SKM-1 (cell line): ENCODE data around the gene PAXIP1.

Experiments
- DNase-seq: peaks from one replicate; lab custom pipeline; 2025; ENCODE audit not compliant: unreplicated experiment; lab: John Stamatoyannopoulos, UW

The PAXIP1 gene

DNA sequence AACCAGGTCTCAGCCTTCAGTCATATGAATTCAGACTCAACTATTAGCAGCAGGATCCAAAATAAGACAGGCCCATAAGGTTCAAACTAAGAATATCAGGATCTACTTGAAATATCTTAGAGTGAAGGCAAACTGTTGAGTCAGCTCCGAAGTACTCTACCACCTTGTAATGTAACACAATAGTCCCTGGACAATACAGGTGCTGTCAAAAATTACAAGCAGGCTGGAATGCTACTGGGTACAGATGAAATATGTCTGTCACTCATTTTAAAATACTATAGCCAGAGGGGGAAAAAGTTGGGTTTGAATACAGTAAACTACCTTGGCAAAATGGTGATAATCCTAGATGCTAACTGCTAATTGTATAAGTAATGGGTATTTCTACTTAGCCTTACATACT, 6.8 kb downstream of the PAXIP1 start:
- no peak for DNase-seq

DNA sequence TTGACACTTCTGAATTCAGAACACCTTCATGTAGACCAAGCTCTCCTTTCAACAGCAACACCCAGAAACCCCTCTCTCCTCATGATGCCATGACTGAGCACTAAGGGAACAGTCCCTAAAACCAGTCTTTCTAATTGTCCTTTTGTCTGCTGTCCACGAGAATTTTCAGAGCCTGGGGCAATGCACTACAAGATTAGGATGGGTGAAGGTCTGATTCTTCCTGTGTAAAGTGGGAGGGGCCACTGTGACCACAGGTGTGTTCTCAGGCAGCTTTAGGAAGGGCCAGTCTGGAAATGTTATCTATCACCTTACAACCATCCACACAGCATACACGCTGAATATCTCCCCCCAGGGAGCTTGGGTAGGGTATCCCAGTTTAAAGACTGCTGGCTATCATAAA, 7.9 kb downstream of the PAXIP1 start:
- no peak for DNase-seq

DNA sequence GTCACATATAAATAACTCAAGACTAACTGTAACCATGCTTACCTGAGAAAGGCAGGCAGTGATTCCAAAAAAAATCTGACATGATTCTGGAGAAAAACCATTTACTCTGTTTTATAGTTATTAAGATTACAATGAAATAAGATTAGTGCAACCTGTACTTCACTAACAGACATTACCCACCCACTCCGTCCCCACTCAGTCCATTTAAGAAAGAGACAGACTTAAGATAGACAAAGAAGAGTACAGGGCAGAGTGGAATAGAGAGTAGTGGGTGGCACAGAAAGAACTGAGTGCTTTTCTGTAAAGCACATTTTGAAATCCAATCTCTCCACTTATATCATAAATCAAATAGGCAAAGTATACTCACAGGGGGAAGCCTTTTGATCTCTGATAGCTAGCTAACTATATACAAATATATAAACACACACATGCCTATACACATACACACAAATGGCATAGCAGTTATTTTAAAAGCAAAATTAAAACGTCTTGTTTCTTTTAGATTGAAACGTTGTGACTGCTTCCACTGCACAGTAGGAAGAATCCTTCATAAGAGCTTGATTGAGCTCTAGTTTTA, 11.9 kb downstream of the PAXIP1 start:
- DNase-seq, result no peak

DNA sequence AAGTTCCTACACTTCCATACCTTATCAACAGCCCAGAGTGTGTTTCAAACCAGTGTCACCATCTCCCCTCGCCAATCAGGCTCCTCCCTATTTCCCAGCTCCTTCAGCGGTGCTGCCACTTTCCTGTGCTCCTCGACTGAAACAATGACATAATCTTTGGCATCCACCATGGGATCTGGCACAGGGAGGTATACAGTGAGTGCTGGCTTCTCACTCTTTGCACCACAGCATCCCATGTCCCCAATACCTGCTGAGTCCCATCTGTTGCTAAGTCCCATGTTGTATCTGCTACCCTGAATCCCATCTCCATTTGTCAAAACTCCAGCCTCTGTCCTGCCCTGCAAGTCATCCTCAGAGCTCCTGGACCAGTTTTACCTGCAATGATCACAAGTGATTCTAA, 15.4 kb downstream of the PAXIP1 start:
- no peak for DNase-seq

DNA sequence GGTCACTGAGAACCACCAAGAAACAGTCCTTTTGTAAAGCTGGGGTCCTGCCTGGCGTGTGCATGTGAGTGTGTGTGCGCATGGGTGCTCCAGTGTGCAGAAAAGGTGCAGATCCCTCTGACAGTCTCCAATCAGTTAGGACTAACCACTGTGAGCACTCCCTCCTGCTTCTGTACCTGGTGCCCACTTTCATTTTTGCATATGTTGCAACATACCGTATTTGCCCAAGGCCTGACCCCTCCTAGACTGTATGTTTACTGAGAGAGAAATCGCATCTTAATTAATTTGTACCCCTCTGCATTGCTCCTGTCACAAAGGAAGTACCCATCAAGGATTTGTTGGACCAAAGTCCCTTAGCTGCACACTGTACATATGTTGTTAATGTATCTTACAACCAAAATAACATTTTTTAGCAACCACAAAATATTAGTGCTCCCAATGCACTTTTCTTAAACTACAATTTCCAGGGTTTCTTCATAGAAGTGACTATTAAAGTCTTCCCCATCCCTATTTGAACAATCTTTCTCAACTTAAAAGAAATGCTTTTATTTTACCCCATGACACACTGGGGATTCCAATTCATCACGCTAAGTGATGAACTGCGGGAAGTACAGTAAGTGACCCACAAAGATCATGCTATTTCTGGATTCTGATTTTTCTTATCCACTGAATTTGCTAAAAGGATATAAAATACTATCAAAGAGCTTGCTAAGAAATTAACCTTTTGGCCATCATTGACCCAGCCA, 16.6 kb downstream of the PAXIP1 start:
- DNase-seq, result no peak

DNA sequence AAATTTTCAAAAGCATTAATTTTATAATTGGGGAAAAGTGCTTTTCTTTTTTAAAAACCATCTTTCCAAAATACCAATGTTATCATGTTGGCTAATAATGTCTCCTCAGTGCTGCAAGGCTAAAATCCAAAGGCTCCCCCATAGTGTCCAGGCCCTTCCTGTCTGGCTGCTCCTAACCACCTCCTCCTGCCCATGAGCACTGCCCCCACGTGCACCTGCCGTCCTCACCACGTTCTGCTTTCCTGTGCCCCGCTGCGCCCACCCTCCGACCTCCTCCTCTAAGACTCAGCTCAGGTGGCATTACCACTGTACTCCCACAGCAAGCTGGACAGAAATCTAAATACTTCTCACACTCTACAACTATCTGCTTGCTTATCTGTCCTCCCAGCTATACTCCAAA, 17.7 kb downstream of the PAXIP1 start:
- DNase-seq, result no peak

DNA sequence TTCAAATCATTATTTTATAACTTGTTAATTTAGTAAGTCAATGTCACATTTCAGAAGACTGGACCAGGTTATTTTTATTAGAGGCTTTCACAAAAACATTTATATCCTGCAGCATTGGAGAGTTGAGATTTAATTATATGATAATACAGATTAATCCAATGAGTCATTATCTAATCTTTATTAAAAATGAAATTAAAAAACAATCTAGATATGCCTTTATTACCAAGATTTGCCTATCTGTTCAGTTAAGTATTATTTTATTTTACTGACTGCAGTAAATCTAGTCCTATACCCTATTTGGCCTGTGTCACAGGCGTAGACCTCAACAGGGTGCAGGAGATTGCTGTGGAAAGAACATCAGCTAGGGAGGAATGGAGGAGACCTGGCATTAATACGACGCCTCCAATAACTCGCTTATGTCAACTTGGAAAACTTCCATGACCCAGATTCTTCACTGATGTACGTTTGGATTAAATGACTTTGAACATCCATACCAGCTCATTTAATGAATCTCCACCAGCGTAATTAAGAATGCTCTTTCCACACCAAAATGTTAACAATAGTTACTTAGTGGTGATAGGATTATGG, 18.2 kb downstream of the PAXIP1 start:
- no peak for DNase-seq

DNA sequence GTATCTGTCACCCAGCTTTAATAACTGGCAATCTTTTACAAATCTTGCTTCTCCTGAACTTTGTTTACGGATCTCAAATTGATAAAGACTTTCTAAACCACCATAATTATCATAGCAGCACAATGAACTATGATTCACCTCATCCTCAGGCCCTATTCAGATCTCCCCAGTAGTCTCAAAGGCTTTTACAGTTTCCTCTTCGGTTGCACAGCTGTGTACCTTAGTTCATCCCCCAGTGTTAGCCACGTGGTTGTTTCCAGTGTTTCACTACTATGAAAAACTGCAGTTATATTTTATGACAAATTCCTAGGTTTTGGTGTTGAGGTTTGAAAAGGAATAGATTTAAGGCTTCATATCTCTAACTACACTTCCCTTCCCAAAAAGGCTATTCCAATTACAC, 24.9 kb downstream of the PAXIP1 start:
- no peak for DNase-seq

DNA sequence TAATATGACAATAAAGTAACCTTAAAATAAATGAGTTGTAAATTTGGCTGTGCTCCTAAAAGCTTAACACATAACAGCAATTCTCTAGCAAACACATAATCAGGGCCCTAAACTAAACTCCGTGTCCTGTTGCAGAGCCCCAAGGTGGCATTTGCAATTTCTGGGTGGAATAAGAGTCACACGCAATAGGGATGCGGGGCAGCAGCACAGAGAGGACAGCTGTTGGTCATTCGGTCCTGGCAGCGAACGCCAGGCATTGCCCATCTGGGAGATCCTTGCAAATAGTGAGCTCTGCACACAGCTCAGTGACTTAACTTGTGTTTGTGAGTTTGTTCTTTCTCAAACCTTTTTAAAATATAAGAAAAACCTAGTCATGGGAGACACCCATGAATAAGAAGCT, 25.7 kb downstream of the PAXIP1 start:
- no peak for DNase-seq

DNA sequence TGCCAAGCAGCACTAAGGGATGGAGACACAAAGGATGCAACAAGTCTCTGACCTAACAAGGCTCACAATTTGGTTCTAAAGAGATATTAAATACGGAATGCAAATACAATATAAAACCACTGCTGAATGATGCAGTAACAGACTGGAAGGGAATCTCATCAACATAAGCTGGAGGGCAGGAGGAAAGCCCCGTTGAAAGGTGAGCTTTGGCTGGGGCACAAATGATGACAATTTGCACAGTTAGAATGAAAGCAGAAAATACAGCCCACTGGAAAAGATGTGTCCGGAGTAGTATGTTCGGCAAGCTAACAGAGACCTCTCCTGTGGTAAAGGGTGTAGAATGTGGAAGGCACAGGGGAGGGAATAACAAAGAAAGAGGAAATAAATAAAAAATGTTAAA, 26.1 kb downstream of the PAXIP1 start:
- no peak for DNase-seq

DNA sequence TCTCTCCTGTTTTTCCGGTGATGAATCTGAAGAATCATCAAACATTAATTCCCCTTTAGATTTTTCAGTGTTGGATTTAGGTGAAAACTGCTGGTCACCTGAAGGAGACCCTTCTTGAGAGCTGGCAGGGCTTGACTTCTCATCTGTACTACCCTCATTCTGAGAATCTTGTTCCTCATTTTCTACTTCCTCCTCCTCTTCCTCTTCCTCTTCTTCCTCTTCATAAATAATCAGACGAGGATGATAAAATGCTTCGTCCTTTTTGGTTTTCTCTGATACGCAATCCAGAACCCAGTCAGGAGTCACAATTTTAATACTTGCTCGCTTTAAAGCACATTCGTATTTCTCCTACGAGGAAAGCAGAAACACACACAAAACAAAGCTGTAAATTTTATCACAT, 26.9 kb downstream of the PAXIP1 start:
- DNase-seq, result peak; percentile 4

DNA sequence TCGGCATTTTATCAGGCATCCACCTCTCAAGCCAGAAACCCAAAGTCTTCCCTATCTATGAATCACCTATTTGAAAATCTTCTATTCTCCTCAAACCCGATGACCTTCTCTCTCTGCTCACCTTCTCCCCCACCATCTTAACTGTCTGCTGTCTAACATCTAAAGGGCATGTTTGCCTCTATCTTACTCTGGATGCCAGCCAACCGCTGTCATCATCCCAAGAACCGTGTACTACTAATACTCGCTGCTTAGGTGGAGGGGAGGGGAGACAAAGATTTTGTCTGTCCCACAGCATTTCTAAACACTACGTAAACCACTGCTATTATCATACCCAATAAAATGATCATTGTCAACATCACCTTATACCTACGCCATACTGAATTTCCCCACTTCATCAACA, 29.5 kb downstream of the PAXIP1 start:
- no peak for DNase-seq

DNA sequence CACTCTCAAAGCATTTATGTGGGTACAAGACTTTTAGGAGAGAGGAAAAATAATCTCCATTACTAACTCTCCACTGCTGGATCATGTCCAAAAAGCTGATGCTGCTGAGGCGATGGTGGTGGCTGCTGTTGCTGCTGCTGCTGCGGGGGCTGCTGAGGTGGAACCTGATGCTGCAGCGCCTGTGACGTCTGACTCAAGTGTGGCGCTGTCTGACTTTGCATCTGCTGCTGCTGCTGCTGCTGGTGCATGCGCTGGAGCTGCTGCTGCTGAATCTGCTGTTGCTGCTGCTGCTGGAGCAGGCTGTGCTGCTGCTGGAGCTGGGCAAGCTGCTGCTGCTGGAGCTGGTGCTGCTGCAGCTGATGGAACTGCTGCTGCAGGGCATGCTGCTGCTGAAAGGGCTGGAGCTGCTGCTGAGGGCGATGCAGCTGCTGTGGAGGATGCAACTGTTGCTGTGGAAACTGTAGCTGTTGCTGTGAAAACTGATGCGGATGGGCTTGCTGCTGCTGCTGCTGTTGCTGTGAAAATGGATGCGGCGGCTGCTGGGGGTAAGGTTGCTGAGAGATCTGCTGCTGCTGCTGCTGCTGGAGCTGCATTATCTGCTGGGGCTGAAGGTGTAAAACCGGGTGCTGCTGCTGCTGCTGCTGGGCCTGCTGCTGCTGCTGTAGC, 34.5 kb downstream of the PAXIP1 start:
- no peak for DNase-seq

DNA sequence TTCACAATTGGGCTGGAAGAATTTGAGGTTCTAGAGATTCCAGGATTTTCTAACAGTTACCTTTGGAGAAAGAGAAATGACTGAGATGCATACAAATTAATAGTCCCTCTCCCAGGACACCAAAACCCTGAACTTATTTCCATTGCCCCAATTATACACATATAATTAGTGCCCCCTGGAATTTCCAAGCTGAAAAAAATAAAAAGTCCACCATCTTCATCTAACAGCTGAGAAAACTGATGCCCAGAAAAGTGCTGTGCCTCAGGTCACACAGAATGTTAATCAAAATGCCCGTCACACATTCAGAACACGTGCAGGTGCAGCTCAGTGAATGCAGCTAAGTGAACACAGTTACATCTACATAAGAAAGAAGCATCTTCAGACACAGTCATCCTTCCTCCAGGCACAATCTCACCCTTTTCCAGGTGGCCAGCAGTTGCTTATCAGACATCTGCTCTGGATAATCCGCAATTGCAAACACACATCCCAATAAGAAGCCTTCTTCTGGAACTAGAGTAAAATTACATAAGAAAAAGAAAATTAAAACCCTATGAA, 35.4 kb downstream of the PAXIP1 start:
- no peak for DNase-seq

DNA sequence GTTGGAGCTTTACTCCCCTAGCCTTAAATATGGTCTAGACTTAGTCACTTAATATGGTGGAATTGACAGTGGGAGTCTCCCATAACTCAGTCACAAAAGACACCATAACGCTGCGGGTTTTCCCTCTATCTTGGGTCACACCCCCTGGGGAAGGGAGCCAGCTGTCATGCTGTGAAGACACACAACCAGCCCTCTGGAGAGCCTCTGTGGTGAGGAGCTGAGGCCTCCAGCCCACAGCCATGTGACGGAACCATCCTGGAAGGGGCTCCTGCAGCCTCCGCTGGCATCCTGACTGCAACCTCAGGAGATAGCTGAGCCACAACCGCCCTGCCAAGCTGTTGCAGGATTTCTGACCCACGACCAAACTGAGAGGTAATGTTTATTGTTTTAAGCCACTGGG, 37.9 kb downstream of the PAXIP1 start:
- DNase-seq, result no peak

DNA sequence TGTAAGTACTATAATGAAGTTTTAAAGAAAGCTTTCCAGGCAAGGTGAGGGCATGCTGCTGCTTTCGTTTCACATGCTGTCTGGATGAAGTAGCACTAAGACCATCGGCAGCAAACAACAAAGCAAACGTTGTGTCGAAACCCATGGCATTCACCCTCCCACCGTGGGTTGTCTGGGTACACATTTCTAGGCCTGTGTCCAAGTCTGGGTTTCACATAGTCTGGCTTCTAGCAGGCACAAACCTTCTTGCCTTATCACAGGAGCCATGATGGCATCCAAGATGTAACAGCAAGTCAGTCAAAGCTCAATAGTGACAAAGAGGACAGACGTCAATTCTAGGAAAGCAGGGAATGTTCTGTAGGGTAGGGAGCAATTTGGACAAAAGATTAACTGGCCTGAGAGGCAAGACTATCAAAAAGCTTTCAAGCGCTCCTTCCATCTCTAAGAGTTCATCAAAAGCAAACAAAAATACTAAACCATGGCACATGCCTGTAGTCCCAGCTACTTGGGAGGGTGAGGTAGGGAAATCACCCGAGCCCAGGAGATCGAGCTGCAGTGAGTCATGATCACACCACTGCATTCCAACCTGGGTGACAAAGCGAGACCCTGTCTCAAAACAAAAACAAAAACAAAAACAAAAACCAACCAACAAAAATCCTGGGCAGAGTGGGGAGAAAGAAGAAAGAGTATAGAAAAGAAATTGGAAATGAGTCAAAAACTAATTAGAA, 42.7 kb downstream of the PAXIP1 start:
- DNase-seq, result no peak

DNA sequence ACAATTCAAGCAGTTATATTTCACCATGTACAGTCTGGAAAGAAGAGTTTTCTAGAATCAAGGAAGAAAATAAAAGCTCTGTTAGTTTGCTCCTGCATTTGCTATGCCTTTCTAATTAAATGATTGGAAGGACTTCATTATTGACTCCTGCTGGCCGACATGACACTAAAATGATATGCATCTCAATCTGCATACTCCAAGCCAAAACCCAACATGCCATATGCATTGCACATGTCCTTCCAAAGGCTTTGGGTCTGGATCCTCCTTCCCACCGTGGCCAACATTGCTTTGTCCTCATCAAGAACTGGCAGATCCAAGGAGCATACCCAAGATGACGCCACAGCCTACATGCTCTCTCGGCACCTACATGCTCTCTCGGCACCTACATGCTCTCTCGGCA, 46.5 kb downstream of the PAXIP1 start:
- no peak for DNase-seq

DNA sequence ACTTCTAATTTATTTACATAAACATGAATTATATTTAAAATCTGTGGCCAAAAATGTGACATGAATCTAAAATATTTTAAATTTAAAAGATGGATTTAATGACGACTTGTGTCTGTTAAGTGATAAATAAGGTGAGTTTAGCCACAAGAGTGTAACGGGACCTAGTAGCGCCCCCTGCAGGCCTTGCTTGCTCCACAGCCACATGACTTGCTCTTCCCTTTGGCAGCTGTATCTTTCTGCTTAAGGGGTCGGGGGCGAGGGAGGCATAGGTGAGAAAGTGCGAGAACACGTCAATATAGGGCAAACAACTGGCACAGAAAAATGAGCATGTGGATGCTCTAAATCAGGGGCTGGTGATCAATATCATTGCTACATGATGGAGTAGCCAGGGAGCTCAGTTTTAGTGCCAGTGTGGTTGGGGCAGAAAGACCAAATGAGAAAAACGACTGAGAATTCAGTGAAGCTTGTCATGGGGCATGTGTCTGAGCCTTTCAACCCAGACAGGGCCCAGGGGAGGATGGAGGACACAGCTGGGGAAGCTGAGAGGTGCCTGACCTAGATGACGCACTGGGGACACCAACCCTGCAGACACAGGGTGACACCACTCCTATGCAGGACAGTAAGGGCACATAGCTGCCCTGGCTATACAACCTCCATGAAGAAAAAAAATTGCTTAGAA, 49.8 kb downstream of the PAXIP1 start:
- DNase-seq, result no peak

DNA sequence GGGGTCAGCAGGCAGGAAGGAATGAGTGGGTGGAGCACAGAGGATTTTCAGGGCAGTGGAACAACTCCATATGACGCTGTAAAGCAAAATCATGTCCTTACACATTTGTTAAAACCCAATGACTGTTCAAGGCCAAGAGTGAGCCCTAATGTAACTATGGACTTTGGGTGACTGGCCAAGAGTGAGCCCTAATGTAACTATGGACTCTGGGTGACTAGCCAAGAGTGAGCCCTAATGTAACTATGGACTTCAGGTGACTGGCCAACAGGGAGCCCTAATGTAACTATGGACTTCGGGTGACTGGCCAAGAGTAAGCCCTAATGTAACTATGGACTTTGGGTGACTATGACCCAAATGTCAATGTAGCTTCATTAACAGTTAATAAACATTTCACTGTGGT, 52.0 kb downstream of the PAXIP1 start:
- no peak for DNase-seq

DNA sequence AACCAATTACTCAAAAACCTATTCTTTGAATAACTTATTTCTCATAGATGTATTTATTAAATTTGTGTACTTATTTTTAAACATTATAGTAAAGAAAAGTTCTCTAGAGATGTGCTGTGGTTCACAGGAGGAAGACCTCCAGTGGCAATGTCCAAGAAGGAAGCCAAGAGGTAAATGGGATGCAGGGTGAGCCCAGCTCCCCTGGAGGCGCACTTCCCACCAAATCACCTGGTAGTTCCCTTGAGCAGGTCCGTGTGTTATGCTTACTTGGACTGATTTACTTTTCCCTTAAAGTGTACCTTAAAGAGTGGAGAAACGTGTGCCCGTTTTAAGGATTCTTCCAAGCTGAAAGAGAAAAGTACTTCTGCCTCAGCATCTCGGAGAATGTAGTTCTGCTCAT, 55.3 kb downstream of the PAXIP1 start:
- DNase-seq, result no peak

DNA sequence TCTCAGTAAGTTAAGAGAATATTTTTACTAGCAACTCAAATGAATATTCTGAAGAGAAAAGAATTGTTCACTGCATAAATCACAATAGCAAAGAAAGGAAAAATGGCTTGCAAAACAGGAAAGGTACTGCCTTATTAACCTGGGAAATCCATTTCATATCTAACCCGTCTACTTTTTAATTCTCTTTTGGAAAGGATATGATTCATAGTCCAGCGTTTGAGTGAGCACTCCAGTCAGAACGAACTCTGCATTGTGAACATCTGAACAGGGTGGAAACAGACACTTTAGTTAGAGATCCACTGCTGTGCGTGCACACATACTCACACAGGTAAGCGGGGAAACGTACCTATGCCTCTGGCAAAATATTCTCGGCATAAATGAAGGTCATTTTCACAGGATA, 56.8 kb downstream of the PAXIP1 start:
- DNase-seq, result no peak
